ENCODE measurements around the gene UNC5A. TPM values are rescaled to one million over a fixed set of nuclear protein-coding genes. Genes with fewer than 3 reads are reported as not detected.

UNC5A gene
- total RNA-seq, 1 donor = not detected

DNA sequence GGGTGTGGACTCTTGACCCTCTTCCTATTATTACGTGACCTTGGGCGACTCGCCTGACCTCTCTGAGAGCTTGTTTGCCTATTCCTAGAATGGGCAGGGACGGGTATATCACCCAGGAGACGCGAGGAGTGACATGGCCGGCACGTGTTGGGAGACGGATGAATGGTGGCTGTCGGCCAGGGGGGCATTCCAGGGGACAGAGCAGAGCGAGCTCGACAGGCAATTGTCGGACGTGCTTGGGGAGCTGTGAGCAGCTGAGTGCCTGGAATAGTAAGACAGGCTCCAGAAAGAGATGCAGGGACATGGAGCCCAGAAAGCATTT is 29.3 kb upstream of the UNC5A start:
- DNase-seq (ENCODE audit: low read depth in 2 of 3, low spot score in 2 of 3) = no peak

DNA sequence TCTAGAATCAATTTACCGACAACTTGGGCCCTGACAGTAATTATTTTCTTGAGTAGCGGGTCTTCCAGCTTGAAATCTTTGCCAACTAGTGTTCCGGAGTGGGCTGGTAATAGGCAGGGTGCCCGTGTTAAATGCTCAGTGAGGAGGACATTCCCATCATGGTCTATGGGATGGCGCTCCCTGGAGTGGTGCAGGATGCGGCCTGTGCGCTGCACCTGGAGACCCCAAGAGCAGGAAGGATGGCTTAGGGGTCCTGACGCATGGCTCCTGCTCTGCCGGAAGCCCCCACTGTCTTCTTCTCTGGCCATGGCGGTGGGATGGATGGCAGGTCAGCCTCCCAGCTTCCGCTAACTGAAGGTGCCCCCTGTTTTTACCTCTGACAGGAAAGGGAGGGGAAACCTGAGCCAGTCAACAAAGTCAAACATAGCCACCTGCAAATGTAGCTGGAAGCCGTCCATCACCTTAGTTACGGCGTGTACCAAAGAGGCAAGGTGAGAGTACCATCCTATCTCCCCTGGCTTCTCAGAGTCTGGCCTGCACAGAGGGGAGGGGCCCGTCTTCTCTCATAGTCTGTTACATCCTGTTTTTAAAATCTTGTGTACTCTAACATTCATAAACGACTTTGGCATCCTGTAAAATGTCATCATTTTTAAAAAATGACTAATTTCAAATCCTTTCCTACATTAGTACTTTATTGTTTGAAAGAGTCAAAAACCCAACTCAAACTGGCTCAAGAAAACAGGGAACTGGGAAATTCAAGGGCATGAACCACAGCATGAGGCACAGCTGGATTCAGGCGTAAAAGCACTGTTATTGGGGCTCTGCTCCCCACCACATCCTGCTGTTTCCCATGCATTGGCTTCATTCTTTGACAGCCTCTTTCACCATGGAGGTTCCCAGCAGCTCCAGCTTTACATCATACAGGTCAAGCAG is 28.5 kb upstream of the UNC5A start:
- no peak for DNase-seq (ENCODE audit: low read depth in 2 of 3, low spot score in 2 of 3)

DNA sequence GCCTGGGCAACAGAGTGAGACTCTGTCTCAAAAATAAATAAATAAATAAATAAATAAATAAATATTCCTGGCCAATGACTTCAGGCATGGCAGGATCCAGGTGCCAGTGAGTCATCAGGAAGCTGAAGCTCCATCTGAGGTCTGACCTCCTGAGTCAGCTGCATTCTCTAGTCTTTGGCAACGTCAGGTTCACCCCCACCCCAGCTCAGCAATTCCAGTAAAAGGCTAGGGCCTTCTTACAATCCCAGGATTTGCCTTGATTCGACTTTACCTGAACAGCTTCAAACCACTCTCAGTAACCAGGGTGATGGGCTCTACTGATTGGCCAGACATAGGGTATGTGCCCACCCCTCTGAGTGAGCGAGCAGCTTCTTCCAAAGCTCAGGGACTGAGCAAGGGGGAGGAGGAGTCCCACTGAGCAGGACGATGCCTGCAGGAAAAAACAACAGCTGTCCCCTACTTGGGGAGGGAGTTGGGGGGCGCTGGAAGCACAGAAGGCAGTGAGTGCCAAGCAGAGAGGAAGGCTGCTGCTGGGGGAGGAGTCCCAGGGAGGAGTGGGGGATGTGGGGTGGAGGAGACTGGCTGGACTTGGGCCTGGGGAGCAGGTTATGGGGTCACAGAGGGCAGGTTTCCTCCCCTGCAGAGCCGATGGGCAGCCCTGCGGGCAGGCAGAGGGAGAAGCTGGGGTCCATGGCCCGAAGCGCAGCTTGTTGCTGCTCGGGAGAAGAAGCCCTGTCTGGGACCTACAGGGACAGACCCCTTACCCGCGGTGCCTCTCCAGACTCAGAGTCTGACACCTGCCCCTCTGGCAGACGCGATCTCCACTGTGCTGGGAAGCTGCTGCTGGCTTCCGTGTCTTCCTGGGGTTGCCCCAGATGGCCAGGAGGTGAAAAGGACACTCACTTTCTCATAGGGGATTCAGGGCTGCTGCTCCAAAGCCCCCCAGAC is 25.9 kb upstream of the UNC5A start:
- no peak for DNase-seq (ENCODE audit: low read depth in 2 of 3, low spot score in 2 of 3)

DNA sequence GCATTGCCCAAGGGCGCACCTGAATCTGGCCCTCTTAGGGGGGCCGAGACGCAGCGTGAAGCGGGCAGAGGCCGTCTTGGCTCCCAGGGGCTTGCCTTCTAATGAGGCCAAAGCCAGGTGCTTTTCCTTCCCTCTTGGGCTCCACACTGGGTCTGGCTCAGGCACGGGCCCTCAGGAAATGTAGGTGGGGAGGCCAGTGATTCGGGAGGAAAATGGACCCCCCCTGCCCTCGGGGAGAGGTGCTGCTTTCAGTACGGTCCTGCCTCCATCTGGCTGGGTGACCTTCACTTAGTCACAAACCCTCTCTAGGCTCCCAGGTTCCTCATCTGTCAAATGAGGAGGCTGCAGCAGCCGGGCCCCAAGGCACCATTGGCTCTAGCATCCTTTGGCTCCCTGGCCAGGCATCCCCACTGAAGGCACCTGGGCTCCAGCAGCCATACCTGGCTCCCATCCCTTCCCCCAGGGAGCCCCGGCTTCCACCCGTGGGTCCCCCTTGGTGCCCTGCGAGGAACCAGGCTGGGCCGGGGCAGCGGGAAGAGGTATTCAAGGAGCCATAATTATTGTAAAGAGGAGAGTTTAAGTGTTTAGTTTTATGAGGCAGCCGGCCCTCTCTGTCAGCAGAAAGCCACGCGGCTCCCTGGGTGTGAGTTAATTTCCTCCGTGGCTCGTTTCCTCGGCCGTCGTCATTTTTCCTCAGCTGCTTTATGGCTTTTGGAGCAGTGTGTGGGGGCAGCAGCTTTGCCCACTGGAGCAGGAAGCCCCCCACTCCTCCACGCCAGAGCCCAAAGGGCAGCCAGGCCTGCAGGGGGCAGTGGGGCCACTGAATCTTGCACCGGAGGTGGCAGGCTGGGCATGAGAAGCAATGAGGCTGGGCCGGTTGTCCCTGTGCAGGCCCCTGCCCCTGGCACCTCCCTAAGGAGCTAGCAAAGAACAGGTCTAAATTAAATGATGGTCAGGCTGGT is 24.9 kb upstream of the UNC5A start:
- DNase-seq (ENCODE audit: low read depth in 2 of 3, low spot score in 2 of 3) = no peak

DNA sequence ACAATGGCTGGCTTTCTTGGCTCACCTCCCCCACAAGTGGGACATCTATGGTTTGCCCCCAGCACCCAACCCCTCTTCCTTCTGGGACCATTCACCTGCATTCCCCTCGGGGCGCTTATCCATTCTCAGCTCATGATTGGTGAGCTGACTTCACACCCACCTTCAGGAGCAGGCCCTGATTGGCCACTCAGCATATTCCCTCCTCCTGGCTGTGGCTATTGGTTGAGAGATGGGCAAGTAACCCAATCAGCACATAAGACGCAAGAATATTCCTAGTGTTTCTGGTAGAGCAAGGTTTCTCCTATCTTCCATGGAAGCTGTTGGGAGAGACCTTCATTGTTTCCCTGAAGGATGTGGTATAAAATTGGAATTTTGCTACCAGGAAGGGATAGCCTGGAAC is 22.7 kb upstream of the UNC5A start:
- DNase-seq (ENCODE audit: low read depth in 2 of 3, low spot score in 2 of 3) = no peak

DNA sequence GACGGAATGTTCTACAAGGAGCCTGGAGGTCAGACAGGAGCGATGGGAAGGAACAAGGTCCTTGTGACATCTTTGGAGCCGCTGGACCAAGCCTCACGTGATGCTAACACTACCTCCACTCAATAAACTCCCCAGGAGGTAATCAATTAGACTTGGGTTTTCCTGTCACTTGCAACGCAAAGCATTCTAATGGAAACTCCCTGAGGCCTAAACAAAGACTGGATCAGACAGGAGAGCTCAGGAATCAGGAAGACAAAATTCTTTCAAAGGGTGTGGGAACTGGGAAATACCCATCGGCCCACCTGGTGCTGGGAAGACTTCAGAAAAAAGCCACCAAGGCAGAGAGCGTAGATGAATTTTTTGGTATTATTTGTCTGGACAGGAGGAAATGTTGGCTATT is 22.3 kb upstream of the UNC5A start:
- DNase-seq (ENCODE audit: low read depth in 2 of 3, low spot score in 2 of 3) = no peak

DNA sequence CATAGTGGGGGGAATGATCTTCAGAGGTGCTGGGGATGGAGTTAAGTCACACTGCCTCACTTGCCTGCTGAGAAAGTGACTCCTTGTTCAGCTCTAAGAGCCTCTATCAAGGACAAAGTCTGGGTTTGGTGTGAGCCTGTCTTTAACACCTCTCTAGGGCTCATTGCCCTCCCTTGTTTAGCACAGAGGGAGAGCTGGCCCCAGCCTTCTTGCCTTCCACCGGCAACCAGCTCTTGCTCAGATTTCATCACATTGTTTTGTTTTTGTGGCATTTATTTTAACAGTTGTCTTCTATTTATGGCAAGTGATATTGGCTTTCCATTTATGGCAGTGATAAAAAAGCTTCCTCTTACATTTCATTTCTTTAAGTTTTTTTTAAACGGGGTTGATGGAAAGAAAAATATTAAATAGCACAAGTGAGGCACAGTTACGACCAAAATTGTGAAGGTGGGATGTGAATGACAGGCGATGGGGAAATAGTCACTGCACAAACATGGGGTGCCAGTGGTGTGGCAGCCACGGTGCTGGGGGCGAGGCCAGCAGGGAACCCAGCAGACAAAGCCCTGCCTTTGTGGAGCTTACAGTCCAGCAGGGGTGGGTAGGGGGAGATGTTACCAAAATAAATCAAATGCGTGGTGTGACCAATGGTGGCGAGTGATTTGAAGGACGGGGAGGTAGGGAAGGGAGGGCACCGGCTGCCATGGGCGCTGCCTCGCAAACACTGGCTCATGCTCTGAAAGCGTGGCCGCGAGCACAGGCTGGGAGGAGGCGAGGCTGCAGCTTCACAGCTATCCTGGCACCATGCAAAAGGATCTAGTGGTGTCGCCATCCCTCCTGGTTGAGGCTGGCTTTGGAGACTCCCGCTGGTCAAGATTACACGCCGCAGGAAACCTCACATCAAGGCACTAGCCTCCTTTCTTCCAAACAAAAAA is 21.2 kb upstream of the UNC5A start:
- no peak for DNase-seq (ENCODE audit: low read depth in 2 of 3, low spot score in 2 of 3)

DNA sequence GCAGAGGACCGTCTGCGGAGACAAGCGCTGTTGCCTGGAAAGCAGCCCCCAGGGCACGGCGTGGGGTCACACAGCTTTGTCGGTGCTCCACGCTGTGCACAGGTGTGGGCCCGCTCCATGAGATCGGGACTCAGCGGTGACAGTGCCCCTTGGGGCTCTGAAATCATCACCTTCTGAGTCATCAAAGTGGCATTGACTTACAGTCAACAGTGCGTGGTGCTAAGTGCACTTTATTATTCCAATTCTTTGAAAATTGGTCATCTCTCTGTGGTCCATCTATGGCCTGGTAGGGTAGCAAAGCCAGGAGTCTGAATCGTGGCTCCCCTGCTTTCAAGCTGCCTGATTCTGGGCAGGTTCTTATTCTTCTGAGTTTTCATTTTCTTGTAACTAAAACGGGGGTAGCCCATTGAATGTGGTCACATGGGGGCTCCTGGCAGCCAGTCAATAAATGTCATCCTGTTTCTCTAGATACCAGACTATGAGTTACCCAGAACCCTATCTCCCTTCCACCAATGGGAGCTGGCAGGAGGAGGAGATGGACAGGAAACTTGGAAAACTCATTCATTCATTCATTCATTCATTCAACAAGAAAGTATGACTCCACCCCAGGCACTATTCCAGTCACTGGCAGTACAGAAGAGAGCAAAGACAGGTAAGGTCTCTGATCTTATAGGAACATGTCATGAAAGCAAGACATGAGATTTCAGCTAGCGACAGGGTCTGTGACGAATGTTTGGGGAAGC is 20.3 kb upstream of the UNC5A start:
- DNase-seq (ENCODE audit: low read depth in 2 of 3, low spot score in 2 of 3) = no peak

DNA sequence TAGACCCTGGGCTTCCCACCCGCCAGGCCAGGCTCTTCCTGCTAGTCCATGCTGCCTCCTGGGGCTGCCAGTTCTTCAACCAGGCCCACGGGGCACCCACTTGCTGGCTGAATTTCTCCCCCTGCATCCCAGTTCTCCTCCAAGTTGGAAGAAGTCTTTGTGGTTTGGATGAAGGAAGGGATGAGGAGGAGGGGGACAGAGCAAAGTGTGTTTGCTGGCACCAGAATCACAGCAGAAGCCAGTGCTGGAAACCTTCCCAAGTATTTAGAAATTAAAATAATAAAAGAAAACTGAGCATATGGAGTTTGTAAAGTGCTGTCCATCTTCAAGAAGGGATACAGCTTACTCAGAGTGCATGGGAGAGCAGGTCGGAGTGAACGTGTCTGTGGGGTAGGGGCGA is 19.4 kb upstream of the UNC5A start:
- DNase-seq (ENCODE audit: low read depth in 2 of 3, low spot score in 2 of 3) = no peak

DNA sequence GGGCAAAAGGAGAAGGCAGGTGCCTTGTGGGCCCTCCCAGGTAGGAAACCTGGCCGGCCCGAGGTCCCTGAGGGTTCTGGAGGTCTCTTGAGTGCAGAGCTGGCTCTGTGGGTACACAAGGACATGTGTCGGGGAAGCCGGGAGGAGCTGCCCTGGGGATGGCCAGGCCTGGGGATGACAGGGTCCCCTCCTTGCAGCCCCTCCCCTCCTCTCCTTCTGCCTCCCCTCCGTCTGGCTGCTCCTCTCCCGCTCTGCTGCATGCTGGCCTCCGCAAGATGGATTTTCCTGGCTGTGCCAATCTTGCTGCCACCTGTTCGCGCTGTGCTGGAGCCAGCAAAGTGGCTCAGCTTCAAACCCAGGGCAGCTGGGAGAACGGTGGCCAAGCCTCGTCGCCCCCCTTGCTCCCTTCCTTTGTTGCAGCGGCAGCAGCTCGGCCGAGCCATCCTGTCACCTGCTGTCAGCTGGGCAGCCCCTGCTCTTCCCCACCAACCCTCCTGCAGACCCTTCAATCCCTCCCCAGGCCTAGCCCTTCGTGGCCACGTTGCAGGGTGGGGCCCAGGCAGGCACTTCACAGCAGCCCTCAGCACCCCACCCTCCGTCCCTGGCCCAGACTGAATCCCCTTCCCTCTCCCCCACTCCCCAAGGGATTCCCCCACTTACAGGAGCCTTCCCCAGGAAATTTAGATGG is 17.6 kb upstream of the UNC5A start:
- no peak for DNase-seq (ENCODE audit: low read depth in 2 of 3, low spot score in 2 of 3)

DNA sequence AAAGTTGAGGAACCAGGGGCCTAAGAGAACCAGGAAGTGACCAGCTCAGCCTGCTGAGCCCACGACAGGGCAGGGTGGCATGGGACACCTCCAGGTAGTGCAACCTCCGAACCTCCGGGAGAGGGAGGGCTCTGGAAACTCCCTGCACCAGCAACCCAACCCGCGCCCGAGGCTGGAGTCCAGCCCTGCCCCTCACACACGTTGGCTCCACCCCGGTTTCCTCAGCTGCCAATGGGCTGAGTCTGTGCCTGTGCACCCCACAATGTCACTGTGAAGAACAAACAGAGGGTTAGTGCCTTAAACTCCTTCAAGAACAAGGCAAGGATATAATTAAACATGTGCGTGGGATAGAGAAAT is 17.0 kb upstream of the UNC5A start:
- no peak for DNase-seq (ENCODE audit: low read depth in 2 of 3, low spot score in 2 of 3)

DNA sequence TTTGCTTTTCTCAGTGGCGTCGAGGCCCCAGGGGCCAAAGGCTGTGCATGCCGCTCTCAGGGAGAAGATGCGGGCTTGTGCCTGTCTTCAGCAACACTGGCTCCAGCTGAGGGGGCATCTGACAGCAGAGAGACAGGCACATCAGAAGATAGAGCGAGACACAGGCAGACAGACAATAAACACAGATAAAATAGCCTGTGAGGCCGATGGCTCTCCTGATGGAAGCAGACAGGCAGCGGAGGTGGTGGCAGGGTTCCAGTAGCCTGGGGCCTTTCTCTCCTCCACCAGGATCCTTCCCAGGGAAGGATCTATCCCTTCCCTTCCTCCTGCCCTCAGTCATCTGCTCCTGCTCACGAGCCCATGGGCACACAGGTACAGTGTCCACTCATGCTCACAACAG is 16.6 kb upstream of the UNC5A start:
- DNase-seq (ENCODE audit: low read depth in 2 of 3, low spot score in 2 of 3) = no peak

DNA sequence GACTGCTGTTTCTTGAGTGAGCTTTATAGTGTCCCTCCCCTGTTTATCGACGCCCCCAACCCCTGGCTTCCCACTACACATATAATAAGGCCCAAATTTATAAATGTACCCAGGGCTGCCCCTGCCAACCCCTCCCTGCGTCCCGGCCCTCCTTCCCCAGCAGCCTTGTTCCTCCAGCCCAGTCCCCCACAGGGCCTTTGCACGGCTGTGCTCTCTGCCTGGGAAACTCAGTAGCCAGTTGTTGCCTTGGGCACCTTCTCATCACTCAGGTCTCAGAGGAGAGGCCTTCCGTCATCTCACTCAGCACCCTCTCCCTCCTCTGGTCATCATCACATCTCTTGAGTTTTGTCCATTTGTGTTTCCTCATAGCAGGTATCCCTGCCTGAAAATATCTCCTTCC is 15.8 kb upstream of the UNC5A start:
- no peak for DNase-seq (ENCODE audit: low read depth in 2 of 3, low spot score in 2 of 3)

DNA sequence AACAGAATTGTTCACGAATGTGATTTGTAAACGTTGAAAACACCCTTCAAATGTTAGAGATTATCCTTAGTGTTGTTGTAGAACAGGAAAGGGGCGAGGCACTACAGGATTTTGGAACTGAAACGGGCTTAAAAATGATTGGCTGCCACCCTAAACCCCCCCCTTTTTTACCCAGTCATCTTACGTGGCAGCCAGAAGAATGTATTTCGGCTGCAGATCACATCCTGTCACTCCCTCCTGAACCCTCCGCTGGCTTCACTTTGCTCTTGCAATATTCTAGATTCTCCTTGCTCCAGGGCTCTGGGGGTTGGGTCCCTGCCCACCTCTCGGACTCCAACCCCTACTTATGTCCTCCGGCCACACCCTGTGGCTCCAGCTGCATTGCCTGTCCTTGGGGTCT is 13.9 kb upstream of the UNC5A start:
- DNase-seq (ENCODE audit: low read depth in 2 of 3, low spot score in 2 of 3) = no peak

DNA sequence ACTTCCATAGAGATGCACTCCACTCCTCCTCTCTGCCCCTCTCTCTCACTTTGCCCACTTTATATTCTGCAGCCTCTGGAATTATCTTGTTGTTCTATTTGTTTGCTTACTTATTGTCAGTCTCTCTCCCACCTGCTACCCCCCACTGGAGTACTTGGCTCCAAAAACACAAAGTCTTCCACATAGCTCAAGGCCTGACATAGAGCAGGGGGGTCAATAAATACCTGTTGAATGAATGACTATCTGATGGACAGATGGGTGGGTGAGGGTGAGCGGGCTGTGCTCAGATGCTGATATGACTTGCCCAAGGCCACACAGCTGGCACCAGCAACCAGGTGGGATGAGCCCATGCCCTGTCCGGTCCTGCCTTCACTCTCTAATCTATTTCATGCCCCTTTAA is 13.4 kb upstream of the UNC5A start:
- DNase-seq (ENCODE audit: low read depth in 2 of 3, low spot score in 2 of 3) = no peak

DNA sequence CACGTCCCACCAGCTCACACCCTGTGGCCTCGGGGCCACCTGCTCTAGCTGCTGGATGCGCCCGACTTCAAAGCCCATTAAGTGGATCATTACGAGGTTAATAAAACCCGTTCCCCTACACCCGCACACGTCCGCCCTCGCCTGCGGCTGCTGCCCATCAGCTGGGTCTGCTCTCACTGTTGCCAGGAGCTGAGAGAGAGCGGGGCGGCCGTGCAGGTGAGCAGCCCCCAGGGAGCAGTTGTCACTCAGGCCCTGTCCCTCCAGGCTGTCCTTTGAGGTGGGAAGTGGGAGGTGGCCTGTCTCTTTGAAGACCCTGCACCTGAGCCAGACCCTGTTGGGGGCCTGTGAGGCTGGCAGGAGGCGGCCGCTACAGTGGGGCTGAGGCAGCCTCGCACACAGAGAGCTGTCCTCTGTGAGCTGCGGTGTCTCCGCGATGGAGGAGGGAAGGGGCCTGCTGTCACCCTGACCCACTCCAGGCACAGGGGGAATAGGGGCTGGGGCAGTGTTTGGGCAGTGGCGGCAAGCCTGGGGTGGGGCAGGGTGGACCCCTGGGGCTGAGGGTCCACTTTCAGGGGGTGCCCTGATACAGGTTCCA is 12.8 kb upstream of the UNC5A start:
- DNase-seq (ENCODE audit: low read depth in 2 of 3, low spot score in 2 of 3) = no peak

DNA sequence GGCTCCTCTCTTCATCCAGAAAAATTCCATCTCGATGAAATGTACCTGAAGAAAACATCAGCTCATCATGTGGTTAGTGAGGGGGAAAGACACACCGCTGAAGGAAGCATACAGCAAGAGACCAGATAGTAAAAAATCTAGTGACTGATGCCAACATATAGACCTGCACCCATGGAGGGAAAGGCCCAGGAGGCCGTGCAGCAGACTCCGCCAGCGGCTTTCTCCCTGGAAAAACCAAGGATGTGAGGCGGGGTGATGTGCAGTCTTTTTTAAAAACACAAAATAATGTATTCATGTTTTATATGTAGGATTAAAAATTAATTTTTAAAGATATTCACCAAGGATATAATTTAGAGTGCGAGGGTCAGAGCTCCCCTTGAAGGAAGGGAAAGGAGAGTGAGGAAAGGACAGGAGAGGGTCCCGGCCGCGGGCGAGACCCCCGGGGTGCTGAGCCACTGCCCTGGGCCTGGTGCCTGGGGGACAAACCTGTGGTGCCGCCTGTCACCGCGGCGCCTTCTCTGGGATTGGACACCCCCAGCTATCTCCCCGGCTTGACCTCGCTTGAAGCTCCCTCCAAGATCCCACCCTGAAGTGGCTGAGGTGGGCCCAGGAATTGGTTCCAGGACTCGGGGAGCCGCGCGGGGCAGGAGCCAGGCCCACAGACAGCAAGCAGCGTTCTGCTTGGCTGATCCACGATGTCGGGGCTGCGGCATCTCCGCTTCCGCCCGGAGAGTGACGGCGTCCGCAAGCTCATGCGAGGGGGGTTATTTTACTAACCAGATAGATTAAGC is 12.1 kb upstream of the UNC5A start:
- no peak for DNase-seq (ENCODE audit: low read depth in 2 of 3, low spot score in 2 of 3)

Data from hematopoietic multipotent progenitor cell (in vitro differentiated cells).